K562 (cell line): ENCODE results near the gene FTSJ3. TPM values are rescaled to one million over a fixed set of nuclear protein-coding genes. Genes with fewer than 3 reads are reported as not detected.

Experiments
- ATF7 ChIP-seq: fragments of 450-650 bp; IDR thresholded peaks from 2 replicates; pipeline ENCODE4 v1.7.1; 2014; ENCODE audit warnings: mild to moderate bottlenecking, moderate library complexity
- CBX1 ChIP-seq: sonication (generic); IDR thresholded peaks from 2 replicates; pipeline ENCODE4 v1.6.1; 2016; ENCODE audit warnings: antibody characterized with exemption, low read depth, mild to moderate bottlenecking
- FIP1L1 ChIP-seq: fragments of 200-400 bp; formaldehyde crosslinking; IDR thresholded peaks from 2 replicates; pipeline ENCODE4 v1.6.1; 2018; ENCODE audit warnings: mild to moderate bottlenecking, low read depth, low read length; ENCODE audit not compliant: poor library complexity, severe bottlenecking
- HCFC1 ChIP-seq: IDR thresholded peaks from 2 replicates; pipeline ENCODE4 v1.6.1; 2012; ENCODE audit warnings: low read depth, low read length, improper control_type of control experiment
- HEY1 ChIP-seq: fragments of 250-450 bp; sonication (Bioruptor Pico); IDR thresholded peaks from 2 replicates; pipeline ENCODE4 v1.5.0; 2020; ENCODE audit warnings: mild to moderate bottlenecking, moderate library complexity, borderline replicate concordance
- HNRNPL ChIP-seq: fragments of 200-400 bp; formaldehyde crosslinking; IDR thresholded peaks from 2 replicates; pipeline ENCODE4 v1.6.1; 2017; ENCODE audit warnings: low read depth, mild to moderate bottlenecking, low read length
- KLF1 ChIP-seq: fragments of 450-650 bp; IDR thresholded peaks from 2 replicates; pipeline ENCODE4 v1.6.1; 2016; ENCODE audit warnings: missing genetic modification characterization, missing compliant biosample characterization
- KLF13 ChIP-seq: fragments of 450-650 bp; IDR thresholded peaks from 2 replicates; pipeline ENCODE4 v1.6.1; 2016; ENCODE audit warnings: missing genetic modification characterization, low read depth, mild to moderate bottlenecking, missing compliant biosample characterization, moderate library complexity, borderline replicate concordance
- MECOM ChIP-seq: fragments of 250-450 bp; sonication (Bioruptor Pico); IDR thresholded peaks from 2 replicates; pipeline ENCODE4 v1.8.0; 2022; ENCODE audit warnings: inconsistent platforms
- SAFB ChIP-seq: fragments of 200-400 bp; formaldehyde crosslinking; IDR thresholded peaks from 2 replicates; pipeline ENCODE4 v1.6.1; 2017; ENCODE audit warnings: low read depth, low read length, borderline replicate concordance
- SRSF3 ChIP-seq: fragments of 200-400 bp; formaldehyde crosslinking; IDR thresholded peaks from 2 replicates; pipeline ENCODE4 v1.6.1; 2016; ENCODE audit warnings: mild to moderate bottlenecking, low read length, moderate library complexity; ENCODE audit not compliant: insufficient read depth
- STAT5B ChIP-seq: fragments of 250-450 bp; sonication (Bioruptor Pico); IDR thresholded peaks from 2 replicates; pipeline ENCODE4 v1.8.0; 2021; ENCODE audit warnings: mild to moderate bottlenecking, inconsistent platforms
- TAF9B ChIP-seq: fragments of 450-650 bp; IDR thresholded peaks from 2 replicates; pipeline ENCODE4 v1.6.1; 2018; ENCODE audit warnings: mild to moderate bottlenecking; ENCODE audit not compliant: partially characterized antibody
- TEAD2 ChIP-seq: fragments of 450-650 bp; IDR thresholded peaks from 2 replicates; pipeline ENCODE4 v1.6.1; 2016; ENCODE audit warnings: missing genetic modification characterization, control low read depth, missing compliant biosample characterization
- XRCC3 ChIP-seq: fragments of 450-650 bp; IDR thresholded peaks from 2 replicates; pipeline ENCODE4 v1.6.1; 2017; ENCODE audit warnings: mild to moderate bottlenecking, moderate library complexity
- ZNF24 ChIP-seq: fragments of 450-650 bp; IDR thresholded peaks from 2 replicates; pipeline ENCODE4 v1.6.1; 2016
- ZNF253 ChIP-seq: fragments of 250-450 bp; sonication (Bioruptor Pico); conservative IDR thresholded peaks from 2 replicates; pipeline ENCODE4 v1.6.1; 2021; ENCODE audit warnings: mild to moderate bottlenecking
- ZNF75A ChIP-seq: fragments of 450-650 bp; formaldehyde crosslinking; IDR thresholded peaks from 2 replicates; pipeline ENCODE4 v1.4.0; 2020; ENCODE audit warnings: mild to moderate bottlenecking
- polyA plus RNA-seq, 8 experiments: library from polyadenylated mRNA; depleted of rRNA in 4 of 8; stranded (reverse) in 5 of 8; unstranded in 3 of 8; fragments of >200 nt; fragmentation: Nextera tagmentation in 2 of 8; fragmentation: Illumina TruSeq in 1 of 8; extraction: Ambion mirVana in 2 of 8; extraction: Trizol in 1 of 8; gene quantifications; 2 replicates each; pipeline versions ENCODE4 v1.2.1 to v1.2.3, GENCODE V29; 2011 to 2014; ENCODE audit warnings: inconsistent platforms in 1 of 8, missing spikeins in 1 of 8
- total RNA-seq, 7 experiments: library from RNA; depleted of rRNA in 6 of 7; stranded (reverse); fragments of >200 nt in 6 of 7; fragmentation: Illumina TruSeq in 2 of 7; extraction: Trizol in 2 of 7; gene quantifications; 2 replicates each; pipeline versions ENCODE4 v1.2.1 to v1.2.3, GENCODE V29; 2011 to 2021; ENCODE audit warnings: low replicate concordance in 1 of 7
- TF ChIP-seq, protein P1 (sequence below): fragments of 250-450 bp; sonication (Bioruptor Pico); IDR thresholded peaks from 2 replicates; pipeline ENCODE4 v1.8.0; 2022; ENCODE audit warnings: moderate library complexity, mild to moderate bottlenecking, inconsistent platforms
- TF ChIP-seq, protein P2 (sequence below): fragments of 450-650 bp; formaldehyde crosslinking; conservative IDR thresholded peaks from 2 replicates; pipeline ENCODE4 v1.4.0; 2022; ENCODE audit warnings: mild to moderate bottlenecking, missing genetic modification characterization
- TF ChIP-seq, protein P3 (sequence below): sonication (generic); formaldehyde crosslinking; IDR thresholded peaks from 2 replicates; pipeline ENCODE4 v1.8.1; 2022; ENCODE audit warnings: missing genetic modification reagents
- TF ChIP-seq, protein P4 (sequence below): sonication (generic); formaldehyde crosslinking; IDR thresholded peaks from 2 replicates; pipeline ENCODE4 v1.8.0; 2023; ENCODE audit warnings: mild to moderate bottlenecking, missing genetic modification reagents

The FTSJ3 gene
- total and polyA plus RNA-seq, 9 of the 15 experiments (the other 6 are each of a cell fraction or from before 2014, with no cell fraction given) = 18.0 to 65.6 (median 52.4) TPM

DNA sequence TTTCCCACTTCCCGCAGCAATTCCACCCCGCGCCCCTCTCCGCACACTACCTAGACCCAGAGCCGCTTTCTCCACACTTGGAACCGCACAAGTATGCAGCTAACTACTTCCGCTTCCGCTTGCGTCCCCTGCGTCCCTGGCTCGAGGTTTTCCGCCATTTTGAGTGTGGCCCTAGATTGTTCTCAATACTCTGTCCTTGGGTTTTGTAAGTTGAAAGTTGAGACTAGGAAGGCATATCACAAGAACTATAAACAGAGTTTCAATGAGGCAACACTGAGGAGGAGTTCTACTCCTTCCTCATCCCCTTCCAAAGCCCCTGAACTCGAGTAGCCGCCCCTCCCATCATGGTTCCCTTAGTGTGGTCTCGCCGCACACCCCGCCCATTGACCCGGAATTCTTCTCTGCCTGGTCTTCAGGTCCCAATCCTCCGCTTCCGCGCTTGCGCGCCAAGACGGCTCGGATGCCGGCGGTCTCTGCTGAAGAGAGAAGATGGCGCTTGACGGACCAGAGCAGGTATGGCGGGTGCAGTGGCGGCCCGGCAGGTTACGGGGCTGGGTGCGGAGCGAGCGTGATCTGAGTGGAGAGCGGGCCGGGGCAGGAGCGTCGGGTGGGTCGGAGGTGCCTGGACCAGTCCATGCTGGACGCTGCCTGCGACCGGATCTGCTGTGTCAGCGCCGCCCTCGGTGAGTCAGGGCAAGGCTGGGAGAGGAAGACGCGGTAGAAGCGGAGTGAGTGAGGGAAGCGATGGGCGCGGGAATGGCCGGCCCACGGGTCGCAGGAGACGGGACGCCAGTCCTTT is at the start of gene FTSJ3, which contains the start of gene PSMC5 (continued):
- TF ChIP-seq SRSF3 (no peak), HNRNPL (no peak), ZNF24 (no peak), TEAD2 (tag) (no peak), KLF13 (tag) (no peak), FIP1L1 (peak; percentile 83), ATF7 (peak; percentile 69), ZNF75A (CRISPR knock-in tag) (no peak), CBX1 (peak; percentile 64; the same call in 1 of the 2 replicates), ZNF253 (no peak), SAFB (no peak), MECOM (CRISPR knock-in tag) (no peak), XRCC3 (no peak), HEY1 (no peak), TAF9B (peak; percentile 87), HCFC1 (peak; percentile 93), KLF1 (tag) (no peak), STAT5B (CRISPR knock-in tag) (no peak)
- TF ChIP-seq, protein P1, sequence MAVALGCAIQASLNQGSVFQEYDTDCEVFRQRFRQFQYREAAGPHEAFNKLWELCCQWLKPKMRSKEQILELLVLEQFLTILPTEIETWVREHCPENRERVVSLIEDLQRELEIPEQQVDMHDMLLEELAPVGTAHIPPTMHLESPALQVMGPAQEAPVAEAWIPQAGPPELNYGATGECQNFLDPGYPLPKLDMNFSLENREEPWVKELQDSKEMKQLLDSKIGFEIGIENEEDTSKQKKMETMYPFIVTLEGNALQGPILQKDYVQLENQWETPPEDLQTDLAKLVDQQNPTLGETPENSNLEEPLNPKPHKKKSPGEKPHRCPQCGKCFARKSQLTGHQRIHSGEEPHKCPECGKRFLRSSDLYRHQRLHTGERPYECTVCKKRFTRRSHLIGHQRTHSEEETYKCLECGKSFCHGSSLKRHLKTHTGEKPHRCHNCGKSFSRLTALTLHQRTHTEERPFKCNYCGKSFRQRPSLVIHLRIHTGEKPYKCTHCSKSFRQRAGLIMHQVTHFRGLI (CRISPR knock-in tag) = no peak
- TF ChIP-seq, protein P2, sequence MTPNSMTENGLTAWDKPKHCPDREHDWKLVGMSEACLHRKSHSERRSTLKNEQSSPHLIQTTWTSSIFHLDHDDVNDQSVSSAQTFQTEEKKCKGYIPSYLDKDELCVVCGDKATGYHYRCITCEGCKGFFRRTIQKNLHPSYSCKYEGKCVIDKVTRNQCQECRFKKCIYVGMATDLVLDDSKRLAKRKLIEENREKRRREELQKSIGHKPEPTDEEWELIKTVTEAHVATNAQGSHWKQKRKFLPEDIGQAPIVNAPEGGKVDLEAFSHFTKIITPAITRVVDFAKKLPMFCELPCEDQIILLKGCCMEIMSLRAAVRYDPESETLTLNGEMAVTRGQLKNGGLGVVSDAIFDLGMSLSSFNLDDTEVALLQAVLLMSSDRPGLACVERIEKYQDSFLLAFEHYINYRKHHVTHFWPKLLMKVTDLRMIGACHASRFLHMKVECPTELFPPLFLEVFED (CRISPR knock-in tag) = no peak
- TF ChIP-seq, protein P3, sequence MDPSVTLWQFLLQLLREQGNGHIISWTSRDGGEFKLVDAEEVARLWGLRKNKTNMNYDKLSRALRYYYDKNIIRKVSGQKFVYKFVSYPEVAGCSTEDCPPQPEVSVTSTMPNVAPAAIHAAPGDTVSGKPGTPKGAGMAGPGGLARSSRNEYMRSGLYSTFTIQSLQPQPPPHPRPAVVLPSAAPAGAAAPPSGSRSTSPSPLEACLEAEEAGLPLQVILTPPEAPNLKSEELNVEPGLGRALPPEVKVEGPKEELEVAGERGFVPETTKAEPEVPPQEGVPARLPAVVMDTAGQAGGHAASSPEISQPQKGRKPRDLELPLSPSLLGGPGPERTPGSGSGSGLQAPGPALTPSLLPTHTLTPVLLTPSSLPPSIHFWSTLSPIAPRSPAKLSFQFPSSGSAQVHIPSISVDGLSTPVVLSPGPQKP (CRISPR knock-in tag) = no peak
- TF ChIP-seq, protein P4, sequence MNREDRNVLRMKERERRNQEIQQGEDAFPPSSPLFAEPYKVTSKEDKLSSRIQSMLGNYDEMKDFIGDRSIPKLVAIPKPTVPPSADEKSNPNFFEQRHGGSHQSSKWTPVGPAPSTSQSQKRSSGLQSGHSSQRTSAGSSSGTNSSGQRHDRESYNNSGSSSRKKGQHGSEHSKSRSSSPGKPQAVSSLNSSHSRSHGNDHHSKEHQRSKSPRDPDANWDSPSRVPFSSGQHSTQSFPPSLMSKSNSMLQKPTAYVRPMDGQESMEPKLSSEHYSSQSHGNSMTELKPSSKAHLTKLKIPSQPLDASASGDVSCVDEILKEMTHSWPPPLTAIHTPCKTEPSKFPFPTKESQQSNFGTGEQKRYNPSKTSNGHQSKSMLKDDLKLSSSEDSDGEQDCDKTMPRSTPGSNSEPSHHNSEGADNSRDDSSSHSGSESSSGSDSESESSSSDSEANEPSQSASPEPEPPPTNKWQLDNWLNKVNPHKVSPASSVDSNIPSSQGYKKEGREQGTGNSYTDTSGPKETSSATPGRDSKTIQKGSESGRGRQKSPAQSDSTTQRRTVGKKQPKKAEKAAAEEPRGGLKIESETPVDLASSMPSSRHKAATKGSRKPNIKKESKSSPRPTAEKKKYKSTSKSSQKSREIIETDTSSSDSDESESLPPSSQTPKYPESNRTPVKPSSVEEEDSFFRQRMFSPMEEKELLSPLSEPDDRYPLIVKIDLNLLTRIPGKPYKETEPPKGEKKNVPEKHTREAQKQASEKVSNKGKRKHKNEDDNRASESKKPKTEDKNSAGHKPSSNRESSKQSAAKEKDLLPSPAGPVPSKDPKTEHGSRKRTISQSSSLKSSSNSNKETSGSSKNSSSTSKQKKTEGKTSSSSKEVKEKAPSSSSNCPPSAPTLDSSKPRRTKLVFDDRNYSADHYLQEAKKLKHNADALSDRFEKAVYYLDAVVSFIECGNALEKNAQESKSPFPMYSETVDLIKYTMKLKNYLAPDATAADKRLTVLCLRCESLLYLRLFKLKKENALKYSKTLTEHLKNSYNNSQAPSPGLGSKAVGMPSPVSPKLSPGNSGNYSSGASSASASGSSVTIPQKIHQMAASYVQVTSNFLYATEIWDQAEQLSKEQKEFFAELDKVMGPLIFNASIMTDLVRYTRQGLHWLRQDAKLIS (CRISPR knock-in tag) = peak; percentile 90
